ENCODE results near the gene PCDHA7.

GRCh38 chr5:140869555-140869886 is 35.5 kb downstream of the PCDHA7 start:
- no peak for TF ChIP-seq POLR2A (IDR thresholded peaks at IDR 0.05; ENCODE audit: low read depth, low read length)
- no peak for TF ChIP-seq CTCF (conservative IDR thresholded peaks at IDR 0.05; ENCODE audit: low read depth, low read length)

All from IMR-90 (cell line).